K562 (cell line): ENCODE measurements around the gene TSPAN18. TPM values are rescaled to one million over a fixed set of nuclear protein-coding genes. Genes with fewer than 3 reads are reported as not detected.

Experiments
- ATAC-seq: fragments of 200-7000 bp; cut with Tn5 transposase; 3 replicates; pipeline ENCODE4 v1.9.1; 2020; ENCODE audit warnings: moderate library complexity
- BruUV-seq: library from RNA; stranded (reverse); fragments of 400-500 nt; replicated peaks from 2 replicates; lab custom pipeline; 2021; lab: Mats Ljungman, UMichigan
- CTCF ChIA-PET: fragments of 300-600 bp; formaldehyde crosslinking; extraction: SDS; loops from one replicate; lab custom pipeline; 2021; ENCODE audit warnings: low intra/inter-chr PET ratio; lab: Yijun Ruan, JAX
- POLR2A ChIA-PET: fragments of 300-600, 350-650 bp; sonication (Branson Sonifier 250); formaldehyde crosslinking; extraction: SDS; loops from one replicate; lab custom pipeline; 2021; ENCODE audit warnings: antibody characterized with exemption, inconsistent platforms; lab: Yijun Ruan, JAX
- DNase-seq, 4 experiments: peaks; one replicate each; pipeline versions ENCODE4 v3.0.0 to v3.0.0-alpha.2; 2011 to 2018; ENCODE audit warnings: low spot score in 3 of 4, mixed read lengths in 3 of 4; ENCODE audit errors: extremely low read depth in 1 of 4
- FAIRE-seq: peaks from 2 replicates; lab custom pipeline; 2011; peaks lifted over from hg19 to GRCh38; lab: Jason Lieb, UNC
- H2AFZ ChIP-seq: 2 replicates; pipeline ENCODE4 v1.6.0; 2011; ENCODE audit warnings: low read depth, low read length, control low read depth, inconsistent platforms
- H3K27ac ChIP-seq: fragments of 200-600 bp; 3 replicates; pipeline ENCODE4 v1.8.0; 2011; ENCODE audit warnings: low read depth, mild to moderate bottlenecking, control low read depth, inconsistent platforms, low read length, moderate library complexity, mixed read lengths; ENCODE audit errors: extremely low read depth
- H3K27me3 ChIP-seq, 2 experiments: fragments of 300-600 bp in 1 of 2; 2 replicates in 1 of 2; 3 replicates in 1 of 2; pipeline versions ENCODE4 v1.6.0 to v1.8.0; 2011; ENCODE audit warnings: inconsistent platforms in 2 of 2, low read length in 2 of 2, mild to moderate bottlenecking in 1 of 2, mixed read lengths in 1 of 2, moderate library complexity in 1 of 2; ENCODE audit not compliant: control insufficient read depth in 2 of 2, insufficient read depth in 2 of 2
- H3K36me3 ChIP-seq: fragments of 300-600 bp; 3 replicates; pipeline ENCODE4 v1.8.0; 2011; ENCODE audit warnings: mild to moderate bottlenecking, low read length, inconsistent platforms; ENCODE audit not compliant: control insufficient read depth, insufficient read depth
- H3K4me1 ChIP-seq, 2 experiments: fragments of 200-600 bp in 1 of 2; replicated peaks in 1 of 2; 2 replicates in 1 of 2; 3 replicates in 1 of 2; pipeline versions ENCODE4 v1.5.1 to v1.8.0; 2011; ENCODE audit warnings: inconsistent platforms in 2 of 2, low read length in 2 of 2, mild to moderate bottlenecking in 1 of 2, mixed read lengths in 1 of 2, moderate library complexity in 1 of 2; ENCODE audit not compliant: control insufficient read depth in 2 of 2, insufficient read depth in 2 of 2
- H3K4me2 ChIP-seq: 2 replicates; pipeline ENCODE4 v1.6.1; 2011; ENCODE audit warnings: low read length, control low read depth, inconsistent platforms, mixed read lengths; ENCODE audit not compliant: insufficient read depth
- H3K4me3 ChIP-seq: fragments of 200-600 bp; sonication (generic), shearing (Covaris generic); 2 replicates; pipeline ENCODE4 v1.5.1; 2016; ENCODE audit warnings: control low read depth, inconsistent platforms
- H3K79me2 ChIP-seq: fragments of 200-600 bp; 3 replicates; pipeline ENCODE4 v1.8.0; 2011; ENCODE audit warnings: low read length, inconsistent platforms; ENCODE audit not compliant: control insufficient read depth, insufficient read depth
- H3K9ac ChIP-seq, 2 experiments: 2 replicates each; pipeline versions ENCODE4 v1.6.0 to v1.6.1; 2011; ENCODE audit warnings: low read depth in 2 of 2, low read length in 2 of 2, control low read depth in 1 of 2, inconsistent platforms in 1 of 2, mild to moderate bottlenecking in 1 of 2, mixed read lengths in 1 of 2; ENCODE audit not compliant: insufficient read depth in 1 of 2
- H3K9me1 ChIP-seq: one replicate; pipeline ENCODE4 v1.6.0; 2011; ENCODE audit warnings: inconsistent platforms, mild to moderate bottlenecking, low read length, moderate library complexity; ENCODE audit not compliant: control insufficient read depth, insufficient read depth
- H3K9me3 ChIP-seq: replicated peaks from 2 replicates; pipeline ENCODE4 v1.5.1; 2011; ENCODE audit warnings: low read depth, low read length, inconsistent platforms; ENCODE audit not compliant: control insufficient read depth, insufficient read depth
- H4K20me1 ChIP-seq: replicated peaks from 2 replicates; pipeline ENCODE4 v1.6.1; 2011; ENCODE audit warnings: low read length, inconsistent platforms, mixed read lengths; ENCODE audit not compliant: control insufficient read depth, insufficient read depth
- ATF6 ChIP-seq: sonication (generic); formaldehyde crosslinking; IDR thresholded peaks from 2 replicates; pipeline ENCODE4 v1.4.0; 2020; ENCODE audit warnings: mild to moderate bottlenecking, missing genetic modification reagents
- C11orf30 ChIP-seq: fragments of 450-650 bp; IDR thresholded peaks from 2 replicates; pipeline ENCODE4 v1.6.1; 2016; ENCODE audit warnings: low read depth, mild to moderate bottlenecking
- CHD4 ChIP-seq: fragments of 200-600 bp; sonication (generic); IDR thresholded peaks from 3 replicates; pipeline ENCODE4 v1.6.1; 2012; ENCODE audit warnings: low read depth, mild to moderate bottlenecking, mixed read lengths, low read length, inconsistent platforms; ENCODE audit not compliant: insufficient read depth, insufficient replicate concordance, poor library complexity, severe bottlenecking
- ETV5 ChIP-seq: sonication (generic); formaldehyde crosslinking; IDR thresholded peaks from 2 replicates; pipeline ENCODE4 v1.4.0; 2020; ENCODE audit warnings: low read depth, mild to moderate bottlenecking, missing genetic modification reagents
- HEY1 ChIP-seq: fragments of 250-450 bp; sonication (Bioruptor Pico); IDR thresholded peaks from 2 replicates; pipeline ENCODE4 v1.5.0; 2020; ENCODE audit warnings: mild to moderate bottlenecking, moderate library complexity, borderline replicate concordance
- HOXB6 ChIP-seq: fragments of 250-450 bp; sonication (Bioruptor Pico); IDR thresholded peaks from 2 replicates; pipeline ENCODE4 v1.5.1; 2022; ENCODE audit warnings: mild to moderate bottlenecking, borderline replicate concordance
- KLF10 ChIP-seq: fragments of 250-450 bp; sonication (Bioruptor Pico); IDR thresholded peaks from 2 replicates; pipeline ENCODE4 v1.6.1; 2021; ENCODE audit warnings: matching md5 sums
- MBD2 ChIP-seq: sonication (generic); IDR thresholded peaks from 2 replicates; pipeline ENCODE4 v1.6.1; 2016; ENCODE audit warnings: low read depth, borderline replicate concordance
- NR1H2 ChIP-seq: sonication (generic); formaldehyde crosslinking; IDR thresholded peaks from 2 replicates; pipeline ENCODE4 v1.4.0; 2020; ENCODE audit warnings: mild to moderate bottlenecking, missing genetic modification reagents
- POLR2B ChIP-seq: fragments of 450-650 bp; IDR thresholded peaks from 2 replicates; pipeline ENCODE4 v1.6.1; 2018; ENCODE audit warnings: low read depth; ENCODE audit not compliant: partially characterized antibody
- SMARCA5 ChIP-seq: fragments of 450-650 bp; IDR thresholded peaks from 2 replicates; pipeline ENCODE4 v1.6.1; 2016
- SREBF1 ChIP-seq: fragments of 150-350 bp; IDR thresholded peaks from 2 replicates; pipeline ENCODE4 v1.6.1; 2014; ENCODE audit warnings: antibody characterized with exemption, low read depth, low read length, borderline replicate concordance
- TBP ChIP-seq: optimal IDR thresholded peaks from 2 replicates; pipeline ENCODE3; 2011; ENCODE audit warnings: low read depth, low read length, improper control_type of control experiment
- ZNF263 ChIP-seq: sonication (generic); formaldehyde crosslinking; IDR thresholded peaks from 2 replicates; pipeline ENCODE4 v1.8.0; 2022; ENCODE audit warnings: mild to moderate bottlenecking, missing genetic modification reagents, borderline replicate concordance
- ZNF655 ChIP-seq: fragments of 250-450 bp; sonication (Bioruptor Pico); IDR thresholded peaks from 2 replicates; pipeline ENCODE4 v1.5.0; 2021
- ZNF717 ChIP-seq: fragments of 250-450 bp; sonication (Bioruptor Pico); IDR thresholded peaks from 2 replicates; pipeline ENCODE4 v1.5.0; 2021
- WGBS: fragments of 100-300 bp; shearing (Covaris generic); methylation state at CpG from one replicate; pipeline ENCODE4 v1.1.6; 2016; ENCODE audit warnings: low coverage, mixed read lengths; ENCODE audit not compliant: insufficient coverage; ENCODE audit errors: missing lambda C conversion rate; 5-methylcytosine and 5-hydroxymethylcytosine counted together
- in situ Hi-C: fragments of 300-500 bp; cut with MboI; formaldehyde crosslinking; loops from 4 replicates; pipeline ENCODE4 v1.15.0; 2018; ENCODE audit warnings: inconsistent platforms, mixed read lengths
- intact Hi-C: fragments of 100-400 bp; cut with micrococcal nuclease; formaldehyde crosslinking; loops from 2 replicates; pipeline ENCODE4 v1.14.2; 2022
- polyA plus RNA-seq, 8 experiments: library from polyadenylated mRNA; depleted of rRNA in 4 of 8; stranded (reverse) in 5 of 8; unstranded in 3 of 8; fragments of >200 nt; fragmentation: Nextera tagmentation in 2 of 8; fragmentation: Illumina TruSeq in 1 of 8; extraction: Ambion mirVana in 2 of 8; extraction: Trizol in 1 of 8; gene quantifications; 2 replicates each; pipeline versions ENCODE4 v1.2.1 to v1.2.3, GENCODE V29; 2011 to 2014; ENCODE audit warnings: inconsistent platforms in 1 of 8, missing spikeins in 1 of 8
- total RNA-seq, 7 experiments: library from RNA; depleted of rRNA in 6 of 7; stranded (reverse); fragments of >200 nt in 6 of 7; fragmentation: Illumina TruSeq in 2 of 7; extraction: Trizol in 2 of 7; gene quantifications; 2 replicates each; pipeline versions ENCODE4 v1.2.1 to v1.2.3, GENCODE V29; 2011 to 2021; ENCODE audit warnings: low replicate concordance in 1 of 7
- TF ChIP-seq, protein P1 (sequence below): fragments of 450-650 bp; IDR thresholded peaks from 2 replicates; pipeline ENCODE4 v1.7.1; 2018; ENCODE audit warnings: mild to moderate bottlenecking, low read depth; ENCODE audit not compliant: partially characterized antibody
- TF ChIP-seq, protein P2 (sequence below): fragments of 250-450 bp; sonication (Bioruptor Pico); IDR thresholded peaks from 2 replicates; pipeline ENCODE4 v1.8.0; 2021; ENCODE audit warnings: borderline replicate concordance, mild to moderate bottlenecking, moderate library complexity; ENCODE audit not compliant: poor library complexity, severe bottlenecking

Gene TSPAN18
- total and polyA plus RNA-seq, 9 of the 15 experiments (the other 6 are each of a cell fraction or from before 2014, with no cell fraction given) = 0.17 to 0.35 (median 0.22) TPM; not detected in 4

DNA sequence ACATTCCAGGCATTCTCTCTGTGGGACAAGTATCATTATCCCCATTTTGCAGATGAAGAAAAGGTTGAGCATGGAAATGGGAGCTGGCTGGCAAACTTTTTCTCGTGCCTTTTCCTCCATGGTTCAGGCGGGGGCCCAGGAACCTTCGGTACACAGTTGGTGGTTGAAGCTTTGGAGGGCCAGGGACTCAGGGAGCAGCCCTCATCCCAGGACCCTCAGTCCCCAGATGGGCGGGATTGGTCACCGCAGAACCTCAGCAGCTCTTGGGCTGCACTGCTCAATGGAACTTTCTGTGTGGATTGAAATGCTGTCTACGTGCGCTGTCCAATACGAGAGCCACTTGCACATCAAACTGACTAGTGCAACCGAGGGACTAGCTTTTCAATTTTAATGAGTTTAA lies 61.2 kb downstream of the TSPAN18 start:
- Histone ChIP-seq H3K27ac (no peak overlapping the region), H3K27me3 (peaks cover 5 to 30% of the 10 kb centered on the region in 2 experiments; a peak in 4 of 5 replicates), H3K4me2 (no peak overlapping the region), H2AFZ (no peak overlapping the region), H3K9ac (no peak overlapping the region), H4K20me1 (no peaks in the 10 kb centered on the region), H3K9me1 (no peaks in the 10 kb centered on the region), H3K36me3 (no peaks in the 10 kb centered on the region), H3K79me2 (no peaks in the 10 kb centered on the region), H3K9me3 (no peaks in the 10 kb centered on the region), H3K4me1 (no peaks in the 10 kb centered on the region; a peak in 2 of 5 replicates), H3K4me3 (no peak overlapping the region)
- ChIA-PET CTCF (no interaction called here), POLR2A (no interaction called here)
- intact Hi-C loops (loop anchor here (10.0 kb wide), 1 partner anchor 223 kb away; the partner anchor contains the start of gene CD82), in situ Hi-C loops (no loop called here)
- 50% methylated on average over 9 of the region's 9 CpGs for WGBS
- FAIRE-seq (no peak), DNase-seq (no peak), ATAC-seq (no peak)
- BruUV-seq = no TSS peak
- no peak for TF ChIP-seq POLR2B
- TF ChIP-seq ATF6 (CRISPR knock-in tag) = no peak
- TF ChIP-seq, protein P1, sequence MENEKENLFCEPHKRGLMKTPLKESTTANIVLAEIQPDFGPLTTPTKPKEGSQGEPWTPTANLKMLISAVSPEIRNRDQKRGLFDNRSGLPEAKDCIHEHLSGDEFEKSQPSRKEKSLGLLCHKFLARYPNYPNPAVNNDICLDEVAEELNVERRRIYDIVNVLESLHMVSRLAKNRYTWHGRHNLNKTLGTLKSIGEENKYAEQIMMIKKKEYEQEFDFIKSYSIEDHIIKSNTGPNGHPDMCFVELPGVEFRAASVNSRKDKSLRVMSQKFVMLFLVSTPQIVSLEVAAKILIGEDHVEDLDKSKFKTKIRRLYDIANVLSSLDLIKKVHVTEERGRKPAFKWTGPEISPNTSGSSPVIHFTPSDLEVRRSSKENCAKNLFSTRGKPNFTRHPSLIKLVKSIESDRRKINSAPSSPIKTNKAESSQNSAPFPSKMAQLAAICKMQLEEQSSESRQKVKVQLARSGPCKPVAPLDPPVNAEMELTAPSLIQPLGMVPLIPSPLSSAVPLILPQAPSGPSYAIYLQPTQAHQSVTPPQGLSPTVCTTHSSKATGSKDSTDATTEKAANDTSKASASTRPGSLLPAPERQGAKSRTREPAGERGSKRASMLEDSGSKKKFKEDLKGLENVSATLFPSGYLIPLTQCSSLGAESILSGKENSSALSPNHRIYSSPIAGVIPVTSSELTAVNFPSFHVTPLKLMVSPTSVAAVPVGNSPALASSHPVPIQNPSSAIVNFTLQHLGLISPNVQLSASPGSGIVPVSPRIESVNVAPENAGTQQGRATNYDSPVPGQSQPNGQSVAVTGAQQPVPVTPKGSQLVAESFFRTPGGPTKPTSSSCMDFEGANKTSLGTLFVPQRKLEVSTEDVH = no peak
- no peak for TF ChIP-seq KLF10 (CRISPR knock-in tag)
- TF ChIP-seq NR1H2 (CRISPR knock-in tag) = no peak
- no peak for TF ChIP-seq CHD4
- TF ChIP-seq C11orf30 = no peak
- TF ChIP-seq ZNF263 (CRISPR knock-in tag) = no peak
- TF ChIP-seq HEY1 (CRISPR knock-in tag) = no peak
- no peak for TF ChIP-seq SMARCA5
- no peak for TF ChIP-seq ZNF717
- TF ChIP-seq, protein P2, sequence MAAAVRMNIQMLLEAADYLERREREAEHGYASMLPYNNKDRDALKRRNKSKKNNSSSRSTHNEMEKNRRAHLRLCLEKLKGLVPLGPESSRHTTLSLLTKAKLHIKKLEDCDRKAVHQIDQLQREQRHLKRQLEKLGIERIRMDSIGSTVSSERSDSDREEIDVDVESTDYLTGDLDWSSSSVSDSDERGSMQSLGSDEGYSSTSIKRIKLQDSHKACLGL = no peak
- TF ChIP-seq ETV5 (CRISPR knock-in tag) = no peak
- no peak for TF ChIP-seq TBP
- no peak for TF ChIP-seq ZNF655 (CRISPR knock-in tag)
- no peak for TF ChIP-seq HOXB6 (CRISPR knock-in tag)
- no peak for TF ChIP-seq MBD2
- no peak for TF ChIP-seq SREBF1
